ENCODE results near the gene R3HDM2. TPM values are rescaled to one million over a fixed set of nuclear protein-coding genes. Genes with fewer than 3 reads are reported as not detected.

R3HDM2 gene
- total and polyA plus RNA-seq, 2 of the 13 experiments (the other 11 are each of a cell fraction or from before 2014, with no cell fraction given): 11.1 to 23.5 TPM

GRCh38 chr12:57216921-57217879, 213.6 kb downstream of the R3HDM2 start:
- WGBS (ENCODE audit: low lambda C conversion rate): 11% methylated on average over 20 of the region's 63 CpGs
- H3K9ac ChIP-seq (ENCODE audit: insufficient read depth, low read depth, low read length): no peak overlapping the region
- ChIA-PET CTCF (ENCODE audit: low intra/inter-chr PET ratio, low total read pairs) (interaction anchor here (3.2 to 9.8 kb wide), 2 partner anchors 8 to 23 kb away, joined by 8 to 308 read pairs; a partner anchor contains a TSS), POLR2A (interaction anchor here (1.6 kb wide), 1 partner anchor 13 kb away, joined by 10 read pairs; the partner anchor contains the start of gene SHMT2)
- DNase-seq (ENCODE audit: low spot score) (no peak), ATAC-seq (no peak; the same call in 2 of the 3 replicates), FAIRE-seq (no peak)
- H3K27ac ChIP-seq (ENCODE audit: extremely low read length, insufficient read depth, low read length): no peak overlapping the region
- intact Hi-C loops (cut with micrococcal nuclease; ENCODE audit: unreplicated experiment) (no loop called here), in situ Hi-C loops (cut with HindIII; ENCODE audit: extremely low pct_ligation_motif_present, low pct_unique_long_range_greater_than_20kb) (no loop called here)
- no peak overlapping the region for H2AFZ ChIP-seq (ENCODE audit: low read length)
- no TSS peak for BruUV-seq (replicated peaks)
- no peaks in the 10 kb centered on the region for H3K79me2 ChIP-seq (ENCODE audit: insufficient read depth, low read length)
- peak overlapping the region in 2 of 3 experiments; percentile 46 to 61; a peak in 4 of 6 replicates for H3K4me3 ChIP-seq (replicated peaks in 1 of 3; ENCODE audit: insufficient read depth in 1 of 3, low read depth in 2 of 3, low read length in 3 of 3)
- H4K20me1 ChIP-seq (ENCODE audit: insufficient read depth, low read length): peaks cover 9% of the 10 kb centered on the region; the same call in 1 of the 2 replicates
- H3K4me2 ChIP-seq (ENCODE audit: low read depth, low read length): peak overlapping the region; percentile 66
- H3K9me3 ChIP-seq (ENCODE audit: low read length): no peaks in the 10 kb centered on the region
- H3K36me3 ChIP-seq (replicated peaks in 1 of 2; ENCODE audit: control insufficient read depth in 1 of 2, insufficient read depth in 2 of 2, low read length in 2 of 2): peaks cover 2 to 4% of the 10 kb centered on the region in 2 experiments; a peak in 2 of 5 replicates
- peaks cover 19 to 70% of the 10 kb centered on the region in 2 experiments for H3K27me3 ChIP-seq (ENCODE audit: control insufficient read depth in 1 of 2, insufficient read depth in 2 of 2, low read length in 2 of 2)
- H3K4me1 ChIP-seq (ENCODE audit: insufficient read depth, low read length): peaks cover 41% of the 10 kb centered on the region
- TF ChIP-seq MTA1 (CRISPR knock-in tag; IDR thresholded peaks at IDR 0.05; ENCODE audit: borderline replicate concordance) (0 out of 2 replicates have a peak, but pooled peaks have one; percentile 18), ZNF563 (CRISPR knock-in tag; IDR thresholded peaks at IDR 0.05) (0 out of 2 replicates have a peak, but pooled peaks have one; percentile 4), ZNF83 (CRISPR knock-in tag; IDR thresholded peaks at IDR 0.05; ENCODE audit: borderline replicate concordance) (0 out of 2 replicates have a peak, but pooled peaks have one; percentile 66), ZFP91 (CRISPR knock-in tag; IDR thresholded peaks at IDR 0.05; ENCODE audit: borderline replicate concordance) (peak; percentile 15; the same call in 1 of the 2 replicates), MAZ (IDR thresholded peaks at IDR 0.05; ENCODE audit: borderline replicate concordance, low read depth, low read length) (no peak), MAZ (CRISPR knock-in tag; IDR thresholded peaks at IDR 0.05; ENCODE audit: low read depth) (0 out of 2 replicates have a peak, but pooled peaks have one; percentile 9), EZH2 (conservative IDR thresholded peaks at IDR 0.05; ENCODE audit: low read depth, low read length) (peak; percentile 11), ZNF407 (CRISPR knock-in tag; IDR thresholded peaks at IDR 0.05; ENCODE audit: not compliant biosample characterization) (peak; percentile 41), ZNF678 (CRISPR knock-in tag; IDR thresholded peaks at IDR 0.05) (no peak), KDM2A (CRISPR knock-in tag; IDR thresholded peaks at IDR 0.05; ENCODE audit: borderline replicate concordance, low read depth) (0 out of 2 replicates have a peak, but pooled peaks have one; percentile 11), SNAPC2 (CRISPR knock-in tag; IDR thresholded peaks at IDR 0.05) (no peak)
